Colonic mucosa (tissue), 4 donors: ENCODE data around the gene HOXB6. TPM values are rescaled to one million over a fixed set of nuclear protein-coding genes. Genes with fewer than 3 reads are reported as not detected.

ENCODE experiments used
- DNase-seq: peaks from one replicate; pipeline ENCODE4 v3.0.0-alpha.2; 2020
- H3K27ac ChIP-seq: fragments of 200-600 bp; one replicate; pipeline ENCODE4 v1.8.0; 2021
- H3K27me3 ChIP-seq: fragments of 200-600 bp; one replicate; pipeline ENCODE4 v1.8.0; 2021
- H3K36me3 ChIP-seq: fragments of 200-600 bp; one replicate; pipeline ENCODE4 v1.8.0; 2021
- H3K4me1 ChIP-seq: fragments of 200-600 bp; one replicate; pipeline ENCODE4 v1.8.0; 2021; ENCODE audit warnings: mild to moderate bottlenecking
- H3K4me3 ChIP-seq: fragments of 200-600 bp; one replicate; pipeline ENCODE4 v1.8.0; 2021
- H3K9ac ChIP-seq, 2 donors: one replicate each; pipeline ENCODE4 v1.7.0; 2013; ENCODE audit warnings: control low read depth in 2 of 2, low read depth in 2 of 2, low read length in 2 of 2
- H3K9me3 ChIP-seq: fragments of 200-600 bp; one replicate; pipeline ENCODE4 v1.8.0; 2021
- CTCF ChIP-seq: fragments of 200-600 bp; IDR thresholded peaks from one replicate; pipeline ENCODE4 v1.8.0; 2022; ENCODE audit warnings: antibody characterized with exemption, mild to moderate bottlenecking
- intact Hi-C: fragments of 100-400 bp; cut with DNase I; formaldehyde crosslinking; loops from one replicate; pipeline ENCODE4 v1.14.1; 2022
- total RNA-seq, 2 donors: library from RNA; stranded (reverse); fragmentation: NEBNext Ultra II Directional in 1 of 2; extraction: Animal tissue kit (Norgen Biotek cat#: 25700) in 1 of 2; gene quantifications; one replicate each; pipeline ENCODE4 v1.2.1, GENCODE V29; 2021
- donor health status: healthy.
- donor health status: DM: no; HTN: no; CAD: no.
- donor health status: DM: no; HTN: no; CAD: no.

HOXB6 gene
- total RNA-seq, 2 donors from 2014 or later, result 30.0 to 71.0 TPM

DNA sequence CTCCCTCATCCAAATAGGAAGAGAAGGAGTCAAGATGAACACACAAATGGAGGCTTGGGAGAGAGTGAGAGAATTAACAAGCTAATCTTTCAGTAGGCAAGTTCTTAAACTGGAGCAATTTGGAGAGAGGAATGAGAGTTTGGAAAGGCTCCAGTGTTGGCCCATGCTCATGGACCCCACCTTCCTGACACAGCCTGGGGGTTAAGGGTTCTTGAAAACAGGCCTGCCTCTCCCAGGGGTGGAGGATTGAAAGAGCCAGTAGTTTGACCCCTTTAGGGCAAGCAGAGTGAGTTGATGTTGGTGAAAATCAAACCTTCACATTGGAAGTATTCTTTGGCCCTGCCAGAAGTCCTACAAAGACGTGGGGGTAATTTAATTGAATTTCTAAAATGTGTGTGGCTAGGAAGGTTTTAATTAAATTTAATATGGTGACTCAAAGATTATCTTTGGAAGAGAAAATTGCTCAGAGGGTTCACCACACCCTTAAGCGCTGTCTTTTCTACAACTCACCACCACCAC, 20.5 kb downstream of the HOXB6 start:
- TF ChIP-seq CTCF, result no peak
- DNase-seq, result no peak
- H3K36me3 ChIP-seq, result no peaks in the 10 kb centered on the region
- no peak overlapping the region for H3K27ac ChIP-seq
- H3K4me3 ChIP-seq, result no peak overlapping the region
- peaks cover 21% of the 10 kb centered on the region for H3K4me1 ChIP-seq
- H3K27me3 ChIP-seq, result peaks cover 3% of the 10 kb centered on the region
- H3K9ac ChIP-seq, result no peak overlapping the region
- intact Hi-C loops, result no loop called here
- H3K9me3 ChIP-seq, result no peaks in the 10 kb centered on the region

DNA sequence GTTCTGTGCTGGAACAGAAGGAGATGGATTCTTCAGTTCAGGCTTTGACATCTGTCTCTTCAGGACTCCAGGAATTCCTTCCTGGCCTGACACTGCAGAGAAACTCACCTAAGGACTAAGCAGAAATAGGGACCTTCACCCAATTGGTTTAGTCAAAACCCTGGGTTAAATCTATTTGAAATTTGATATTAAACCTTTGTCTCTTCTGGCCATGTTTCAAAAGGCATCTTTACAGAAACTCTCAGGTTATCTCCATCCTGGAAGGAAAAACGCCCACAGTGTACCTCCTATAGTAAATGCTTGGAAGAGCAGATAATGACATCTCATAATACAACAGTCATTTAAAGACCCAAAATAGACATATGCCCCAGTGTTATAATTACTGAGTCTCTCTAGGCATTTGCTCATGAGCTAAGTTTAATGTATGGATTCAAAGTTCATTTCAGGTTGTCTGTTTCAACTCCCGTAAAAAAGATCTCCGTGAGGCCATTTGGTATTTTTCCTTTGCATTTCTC, 21.0 kb downstream of the HOXB6 start:
- no peak overlapping the region for H3K9ac ChIP-seq
- intact Hi-C loops, result no loop called here
- H3K27ac ChIP-seq, result no peak overlapping the region
- H3K4me3 ChIP-seq, result no peak overlapping the region
- no peak for DNase-seq
- H3K27me3 ChIP-seq, result peaks cover 3% of the 10 kb centered on the region
- no peaks in the 10 kb centered on the region for H3K36me3 ChIP-seq
- H3K4me1 ChIP-seq, result peaks cover 21% of the 10 kb centered on the region
- no peaks in the 10 kb centered on the region for H3K9me3 ChIP-seq
- no peak for TF ChIP-seq CTCF

DNA sequence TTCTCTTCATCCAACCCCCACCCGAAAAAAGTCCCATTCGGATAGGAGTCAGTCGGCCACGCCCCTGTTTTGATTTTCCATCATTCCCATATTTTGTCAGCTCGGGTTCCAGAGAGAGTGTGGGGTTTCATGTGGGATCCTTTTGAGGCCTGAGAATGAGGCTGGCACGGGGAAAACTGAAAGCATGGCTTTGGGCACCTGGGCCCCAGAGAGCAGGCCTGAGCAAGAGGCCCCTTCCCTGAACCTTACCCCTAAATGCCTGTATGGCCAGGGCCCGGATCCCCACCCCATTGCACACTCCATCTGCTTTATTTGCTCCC, 22.1 kb downstream of the HOXB6 start:
- peaks cover 21% of the 10 kb centered on the region for H3K4me1 ChIP-seq
- intact Hi-C loops, result no loop called here

GRCh38 chr17:48579760-48580554, 24.8 kb downstream of the HOXB6 start:
- intact Hi-C loops, result no loop called here

More for the DNA sequence above, 22.1 kb downstream of the HOXB6 start:
- no peak for TF ChIP-seq CTCF
- Histone ChIP-seq H3K27me3 (peaks cover 3% of the 10 kb centered on the region), H3K9ac (peak overlapping the region; percentile 5 to 67), H3K27ac (peak overlapping the region; percentile 70), H3K9me3 (no peaks in the 10 kb centered on the region), H3K4me3 (peak overlapping the region; percentile 39), H3K36me3 (no peaks in the 10 kb centered on the region)
- no peak for DNase-seq

GRCh38 chr17:48579471-48579759, 25.4 kb downstream of the HOXB6 start:
- intact Hi-C loops, result no loop called here
- Histone ChIP-seq H3K4me3 (no peak overlapping the region), H3K27ac (peak overlapping the region; percentile 70), H3K9ac (peak overlapping the region; percentile 13 to 81), H3K4me1 (peaks cover 22% of the 10 kb centered on the region), H3K27me3 (peaks cover 3% of the 10 kb centered on the region), H3K9me3 (no peaks in the 10 kb centered on the region), H3K36me3 (no peaks in the 10 kb centered on the region)
- DNase-seq, result no peak
- no peak for TF ChIP-seq CTCF

More at GRCh38 chr17:48579760-48580554, 24.8 kb downstream of the HOXB6 start:
- TF ChIP-seq CTCF, result no peak
- Histone ChIP-seq H3K27ac (peak overlapping the region; percentile 70), H3K36me3 (no peaks in the 10 kb centered on the region), H3K9ac (peak overlapping the region; percentile 13 to 67), H3K9me3 (no peaks in the 10 kb centered on the region), H3K4me1 (peaks cover 23% of the 10 kb centered on the region), H3K27me3 (peaks cover 3% of the 10 kb centered on the region), H3K4me3 (no peak overlapping the region)
- DNase-seq, result no peak
